Stimulated activated CD8-positive, alpha-beta memory T cell treated with anti-CD3 and anti-CD28 coated beads, Interleukin-15, amount 100 ng/mL, for 48 hours (primary cell): ENCODE data around the gene SND1.
"Not testable (repeated sequence)": the region's sequence is repeated elsewhere in the genome, so short reads cannot be mapped to it uniquely, and the experiment has no call there.

ENCODE experiments used
- DNase-seq, 2 donors: peaks; one replicate each; pipeline ENCODE4 v3.0.0-alpha.2; 2020; ENCODE audit warnings: low read depth in 2 of 2

The SND1 gene

GRCh38 chr7:127957886-127958285, 305.9 kb downstream of the SND1 start:
- no peak for DNase-seq

- DNase-seq, result no peak
Observed at GRCh38 chr7:127959770-127960169, 307.8 kb downstream of the SND1 start.

GRCh38 chr7:127961786-127962453, 309.9 kb downstream of the SND1 start:
- no peak for DNase-seq

GRCh38 chr7:127962589-127963361, 310.8 kb downstream of the SND1 start:
- DNase-seq, result no peak

- DNase-seq, result not testable (repeated sequence)
Observed at GRCh38 chr7:127963850-127964249, 311.9 kb downstream of the SND1 start.

- no peak for DNase-seq
Observed at GRCh38 chr7:127967281-127967680, 315.3 kb downstream of the SND1 start.

- DNase-seq, result no peak
Observed at GRCh38 chr7:127968547-127968946, 316.6 kb downstream of the SND1 start.

GRCh38 chr7:127973832-127974231, 321.8 kb downstream of the SND1 start:
- no peak for DNase-seq

GRCh38 chr7:127974446-127975035, 322.5 kb downstream of the SND1 start:
- DNase-seq, result no peak

GRCh38 chr7:127976056-127976737, 324.2 kb downstream of the SND1 start:
- no peak for DNase-seq

GRCh38 chr7:127976738-127977120, 324.7 kb downstream of the SND1 start:
- no peak for DNase-seq

- DNase-seq, result no peak
Observed at GRCh38 chr7:127978421-127978820, 326.4 kb downstream of the SND1 start.

GRCh38 chr7:127979113-127979727, 327.2 kb downstream of the SND1 start:
- no peak for DNase-seq

GRCh38 chr7:127979728-127980126, 327.7 kb downstream of the SND1 start:
- no peak for DNase-seq

GRCh38 chr7:127980901-127981300, 328.9 kb downstream of the SND1 start:
- no peak for DNase-seq

- DNase-seq, result no peak
Observed at GRCh38 chr7:127981965-127982364, 330.0 kb downstream of the SND1 start.

- DNase-seq, result no peak
Observed at GRCh38 chr7:127983804-127984332, 331.9 kb downstream of the SND1 start.

- DNase-seq, result no peak
Observed at GRCh38 chr7:127986581-127987521, 334.9 kb downstream of the SND1 start.

GRCh38 chr7:127988751-127989150, 336.8 kb downstream of the SND1 start:
- DNase-seq, result no peak

- no peak for DNase-seq
Observed at GRCh38 chr7:127993317-127993716, 341.3 kb downstream of the SND1 start.

GRCh38 chr7:127993987-127994386, 342.0 kb downstream of the SND1 start:
- DNase-seq, result no peak
